Uterus (tissue), 2 donors: ENCODE results near the gene CAMTA1.

Experiments
- POLR2A ChIP-seq, 2 donors: fragments of 450-650 bp; IDR thresholded peaks; one replicate each; pipeline ENCODE4 v1.6.1; 2016; ENCODE audit warnings: antibody characterized with exemption in 2 of 2, mild to moderate bottlenecking in 1 of 2, moderate library complexity in 1 of 2
- TF ChIP-seq, protein P1 (sequence below), 4 experiments: fragments of 200-600 bp in 2 of 4; fragments of 450-650 bp in 2 of 4; sonication (generic) in 2 of 4; IDR thresholded peaks; one replicate each; pipeline ENCODE4 v1.5.1; 2016 to 2019; ENCODE audit warnings: antibody characterized with exemption in 4 of 4, mild to moderate bottlenecking in 2 of 4, moderate library complexity in 1 of 4

- TF ChIP-seq, protein P1, sequence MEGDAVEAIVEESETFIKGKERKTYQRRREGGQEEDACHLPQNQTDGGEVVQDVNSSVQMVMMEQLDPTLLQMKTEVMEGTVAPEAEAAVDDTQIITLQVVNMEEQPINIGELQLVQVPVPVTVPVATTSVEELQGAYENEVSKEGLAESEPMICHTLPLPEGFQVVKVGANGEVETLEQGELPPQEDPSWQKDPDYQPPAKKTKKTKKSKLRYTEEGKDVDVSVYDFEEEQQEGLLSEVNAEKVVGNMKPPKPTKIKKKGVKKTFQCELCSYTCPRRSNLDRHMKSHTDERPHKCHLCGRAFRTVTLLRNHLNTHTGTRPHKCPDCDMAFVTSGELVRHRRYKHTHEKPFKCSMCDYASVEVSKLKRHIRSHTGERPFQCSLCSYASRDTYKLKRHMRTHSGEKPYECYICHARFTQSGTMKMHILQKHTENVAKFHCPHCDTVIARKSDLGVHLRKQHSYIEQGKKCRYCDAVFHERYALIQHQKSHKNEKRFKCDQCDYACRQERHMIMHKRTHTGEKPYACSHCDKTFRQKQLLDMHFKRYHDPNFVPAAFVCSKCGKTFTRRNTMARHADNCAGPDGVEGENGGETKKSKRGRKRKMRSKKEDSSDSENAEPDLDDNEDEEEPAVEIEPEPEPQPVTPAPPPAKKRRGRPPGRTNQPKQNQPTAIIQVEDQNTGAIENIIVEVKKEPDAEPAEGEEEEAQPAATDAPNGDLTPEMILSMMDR (IDR thresholded peaks at IDR 0.05), result no peak
- no peak for TF ChIP-seq POLR2A (IDR thresholded peaks at IDR 0.05)
Measured at GRCh38 chr1:6951536-6951935, 166.3 kb downstream of the CAMTA1 start.
